ENCODE data around the gene CCDC18. TPM values are rescaled to one million over a fixed set of nuclear protein-coding genes. Genes with fewer than 3 reads are reported as not detected.
"Not testable (repeated sequence)": the region's sequence is repeated elsewhere in the genome, so short reads cannot be mapped to it uniquely, and the experiment has no call there.

CCDC18 gene
- total RNA-seq, 1 donor from 2014 or later, result 24.7 TPM

DNA sequence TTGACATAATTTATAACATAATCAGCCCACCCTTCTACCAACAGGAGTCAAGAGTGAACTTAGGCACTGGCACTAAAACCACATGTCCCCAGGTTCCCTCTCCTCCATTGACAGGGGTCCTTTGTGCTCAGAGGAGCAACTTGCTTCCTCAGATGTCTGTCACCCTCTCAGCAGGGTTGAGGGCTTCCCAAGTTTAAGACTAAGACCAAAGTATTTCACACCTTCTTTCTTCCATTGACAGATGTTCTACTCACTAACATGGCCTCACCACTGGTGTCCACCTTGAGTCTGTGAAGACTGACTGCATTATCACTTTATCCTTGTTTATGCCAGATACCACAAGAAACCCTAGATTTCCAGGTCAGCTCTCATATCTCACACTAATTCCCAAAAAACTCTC, 56.5 kb downstream of the CCDC18 start:
- intact Hi-C loops (cut with micrococcal nuclease), result no loop called here

DNA sequence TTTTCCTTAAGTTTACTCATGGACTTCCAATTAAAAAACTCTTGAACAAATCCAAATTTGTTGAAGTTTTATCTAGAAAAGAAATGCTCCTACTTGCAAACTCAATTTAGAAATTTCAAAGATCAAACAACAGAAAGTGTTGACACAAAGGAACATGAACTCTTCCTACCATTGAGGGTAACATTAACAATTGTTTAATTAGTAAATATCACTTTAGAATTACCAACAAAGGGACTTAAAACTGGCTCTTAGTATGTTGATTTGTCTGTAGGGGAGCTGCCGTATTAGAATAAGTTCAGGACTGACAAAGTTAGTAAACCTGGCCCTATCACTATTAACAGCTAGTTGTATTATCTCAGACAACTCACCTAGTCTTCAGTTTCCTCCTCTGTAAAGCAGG, 57.9 kb downstream of the CCDC18 start:
- intact Hi-C loops (cut with micrococcal nuclease), result no loop called here

GRCh38 chr1:93239863-93240262, 59.3 kb downstream of the CCDC18 start:
- intact Hi-C loops (cut with micrococcal nuclease), result no loop called here

GRCh38 chr1:93243233-93243632, 62.7 kb downstream of the CCDC18 start:
- intact Hi-C loops (cut with micrococcal nuclease), result not testable (repeated sequence)

DNA sequence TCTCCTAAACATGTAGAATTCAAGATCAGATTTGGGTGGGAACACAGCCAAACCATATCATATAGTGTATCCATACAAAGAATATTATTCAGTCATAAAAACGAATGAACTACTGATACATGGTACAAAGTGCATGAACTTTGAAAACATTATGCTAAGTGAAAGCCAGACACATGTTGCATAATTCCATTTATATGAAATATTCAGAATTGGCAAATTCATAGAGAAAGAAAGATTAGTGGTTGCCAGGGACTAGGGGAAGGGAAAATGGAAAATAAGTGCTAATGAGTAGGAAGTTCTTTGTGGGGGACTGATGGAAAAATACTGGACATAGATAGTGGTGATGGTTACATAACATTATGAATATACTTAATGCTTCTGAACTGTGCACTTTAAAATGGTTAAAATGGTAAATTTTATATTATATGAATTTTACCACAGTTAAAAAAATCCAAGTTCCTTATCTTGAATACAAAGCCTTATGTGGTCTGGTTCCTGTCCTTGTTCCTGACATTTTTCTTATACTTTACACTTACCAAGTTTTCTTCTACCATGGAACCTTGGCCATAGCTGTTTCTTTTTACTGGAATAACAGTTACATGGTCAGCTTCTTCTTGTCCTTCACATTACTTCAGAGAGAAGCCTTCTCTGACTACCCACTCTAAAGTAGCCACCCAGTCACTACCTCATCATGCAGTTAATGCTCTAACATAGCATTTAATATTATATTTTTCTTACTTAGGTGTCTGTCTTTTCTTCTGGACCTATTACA, 64.0 kb downstream of the CCDC18 start:
- intact Hi-C loops (cut with micrococcal nuclease), result no loop called here

- intact Hi-C loops (cut with micrococcal nuclease), result no loop called here
Observed at GRCh38 chr1:93251966-93252365, 71.4 kb downstream of the CCDC18 start.

GRCh38 chr1:93252598-93252997, 72.1 kb downstream of the CCDC18 start:
- intact Hi-C loops (cut with micrococcal nuclease), result no loop called here

- intact Hi-C loops (cut with micrococcal nuclease), result no loop called here
Observed at GRCh38 chr1:93253516-93253915, 73.0 kb downstream of the CCDC18 start.

DNA sequence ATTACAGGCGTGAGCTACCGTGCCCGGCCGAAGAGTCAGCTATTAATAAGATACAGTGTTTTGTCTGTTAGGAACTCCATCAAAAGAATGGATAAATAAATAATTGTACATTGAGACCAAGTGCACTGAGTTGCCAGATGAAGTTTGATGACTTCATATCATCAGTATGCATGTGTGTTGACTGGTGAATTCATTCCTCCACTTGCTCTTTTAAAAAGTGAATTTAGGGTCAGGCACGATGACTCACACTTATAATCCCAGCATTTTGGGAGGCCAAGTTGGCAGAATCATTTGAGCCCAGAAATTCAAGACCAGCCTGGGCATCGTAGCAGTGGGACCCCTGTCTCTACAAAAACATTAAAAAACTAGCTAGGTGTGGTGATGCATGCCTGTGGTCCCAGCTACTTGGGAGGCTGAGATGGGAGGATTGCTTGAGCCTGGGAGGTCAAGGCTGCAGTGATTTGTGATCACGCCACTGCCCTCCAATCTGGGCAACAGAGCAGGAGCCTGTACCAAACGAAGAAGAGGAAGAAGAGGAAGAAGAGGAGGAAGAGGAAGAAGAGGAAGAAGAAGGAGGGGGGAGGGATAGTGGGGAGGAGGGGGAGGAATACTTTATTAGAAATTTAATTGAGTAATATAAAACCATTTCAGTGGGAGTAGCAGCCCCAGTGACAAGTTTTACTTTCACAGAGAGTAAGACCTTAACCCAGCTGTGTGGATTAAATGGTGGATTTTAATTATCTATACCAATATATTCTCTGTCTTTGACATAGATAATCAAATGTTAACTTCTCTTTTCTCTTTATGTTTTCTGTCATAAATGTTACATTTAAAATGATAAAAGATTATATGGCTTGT, 74.9 kb downstream of the CCDC18 start:
- intact Hi-C loops (cut with micrococcal nuclease), result no loop called here

DNA sequence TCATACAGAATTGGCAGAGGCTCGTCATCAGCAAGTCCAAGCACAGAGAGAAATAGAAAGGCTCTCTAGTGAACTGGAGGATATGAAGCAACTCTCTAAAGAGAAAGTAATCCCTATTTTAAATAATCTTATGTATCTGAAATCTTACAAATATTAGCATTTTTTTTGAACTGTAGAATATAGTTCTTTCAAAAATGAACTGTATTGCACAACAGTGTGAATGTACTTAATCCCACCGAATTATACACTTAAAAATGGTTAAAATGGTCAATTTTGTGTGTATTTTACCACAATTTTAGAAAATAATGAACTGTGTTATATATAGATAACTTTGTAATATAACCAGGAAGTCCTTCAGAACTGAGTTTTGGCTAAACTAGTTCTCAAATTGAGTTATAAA, 75.9 kb downstream of the CCDC18 start:
- intact Hi-C loops (cut with micrococcal nuclease), result no loop called here

DNA sequence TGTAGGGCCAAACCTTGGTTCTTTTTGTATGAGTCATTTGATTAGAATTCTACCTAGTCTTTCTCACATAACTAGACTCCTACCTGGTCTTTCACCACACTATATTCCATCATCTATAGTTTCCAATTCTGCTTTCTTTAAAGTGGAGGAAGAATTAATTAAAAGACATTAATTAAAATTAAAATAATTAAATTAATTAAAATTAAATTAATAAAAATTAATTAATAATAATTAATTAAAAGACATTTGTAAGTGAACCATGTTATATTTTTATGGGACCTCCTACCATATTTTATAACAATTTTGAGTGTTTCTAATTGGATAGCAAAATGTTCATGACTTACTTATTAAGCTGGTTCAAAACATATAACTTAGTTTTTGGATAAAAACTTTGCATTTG, 77.4 kb downstream of the CCDC18 start:
- intact Hi-C loops (cut with micrococcal nuclease), result no loop called here

- intact Hi-C loops (cut with micrococcal nuclease), result not testable (repeated sequence)
Observed at GRCh38 chr1:93260726-93261125, 80.2 kb downstream of the CCDC18 start.

GRCh38 chr1:93262645-93263044, 82.1 kb downstream of the CCDC18 start:
- intact Hi-C loops (cut with micrococcal nuclease), result no loop called here

- intact Hi-C loops (cut with micrococcal nuclease), result not testable (repeated sequence)
Observed at GRCh38 chr1:93268888-93269287, 88.4 kb downstream of the CCDC18 start.

DNA sequence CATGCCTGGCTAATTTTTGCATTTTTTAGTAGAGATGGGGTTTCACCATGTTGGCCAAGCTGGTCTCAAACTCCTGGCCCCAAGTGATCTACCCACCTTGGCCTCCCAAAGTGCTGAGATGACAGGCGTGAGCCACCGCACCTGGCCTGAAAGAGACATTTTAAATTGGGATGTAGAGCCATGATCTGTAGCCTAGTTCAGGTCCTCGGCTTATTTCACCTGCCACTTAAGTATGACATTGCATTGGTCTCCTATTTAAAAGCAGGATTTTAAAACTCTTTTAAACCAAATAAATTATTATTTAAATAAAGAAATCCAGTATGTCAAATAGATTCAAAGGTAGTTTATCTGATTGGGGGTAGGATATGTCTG, 94.7 kb downstream of the CCDC18 start:
- intact Hi-C loops (cut with micrococcal nuclease), result not testable (repeated sequence)

- intact Hi-C loops (cut with micrococcal nuclease), result no loop called here
Observed at GRCh38 chr1:93275634-93276295, 95.2 kb downstream of the CCDC18 start.

DNA sequence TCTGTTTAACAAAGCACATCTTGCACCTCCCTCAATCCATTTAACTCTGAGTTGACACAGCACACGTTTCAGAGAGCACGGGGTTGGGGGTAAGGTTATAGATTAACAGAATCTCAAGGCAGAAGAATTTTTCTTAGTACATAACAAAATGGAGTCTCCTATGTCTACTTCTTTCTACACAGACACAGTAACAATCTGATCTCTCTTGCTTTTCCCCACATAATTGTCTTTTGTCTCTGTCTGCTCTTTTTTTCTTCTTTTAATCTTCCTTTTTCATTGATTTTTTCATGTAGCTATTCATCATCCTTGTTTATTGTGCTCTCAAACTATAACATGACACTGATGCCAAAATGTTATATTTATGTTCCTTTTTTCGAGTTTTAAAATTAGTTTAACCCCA, 97.0 kb downstream of the CCDC18 start:
- intact Hi-C loops (cut with micrococcal nuclease), result not testable (repeated sequence)

GRCh38 chr1:93283496-93283895, 103.0 kb downstream of the CCDC18 start:
- intact Hi-C loops (cut with micrococcal nuclease), result no loop called here

DNA sequence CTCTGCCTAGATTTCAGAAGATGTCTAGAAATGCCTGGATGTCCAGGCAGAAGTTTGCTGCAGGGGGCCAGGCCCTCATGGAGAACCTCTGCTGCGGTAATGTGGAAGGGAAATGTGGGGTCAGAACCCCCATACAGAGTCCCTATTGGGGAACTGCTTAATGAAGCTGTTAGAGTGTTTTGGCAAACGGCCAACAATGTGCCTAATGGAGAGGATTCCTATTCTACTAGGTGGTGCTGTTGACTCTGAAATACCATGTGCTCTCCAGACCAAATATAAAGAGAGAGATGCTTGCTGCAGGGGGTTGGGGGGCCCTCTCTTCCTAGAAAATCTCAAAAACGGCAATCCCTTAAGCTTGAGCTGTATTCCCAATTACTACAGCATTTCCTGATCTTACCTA, 108.0 kb downstream of the CCDC18 start:
- intact Hi-C loops (cut with micrococcal nuclease), result no loop called here

- intact Hi-C loops (cut with micrococcal nuclease), result no loop called here
Observed at GRCh38 chr1:93296555-93297154, 116.1 kb downstream of the CCDC18 start.

DNA sequence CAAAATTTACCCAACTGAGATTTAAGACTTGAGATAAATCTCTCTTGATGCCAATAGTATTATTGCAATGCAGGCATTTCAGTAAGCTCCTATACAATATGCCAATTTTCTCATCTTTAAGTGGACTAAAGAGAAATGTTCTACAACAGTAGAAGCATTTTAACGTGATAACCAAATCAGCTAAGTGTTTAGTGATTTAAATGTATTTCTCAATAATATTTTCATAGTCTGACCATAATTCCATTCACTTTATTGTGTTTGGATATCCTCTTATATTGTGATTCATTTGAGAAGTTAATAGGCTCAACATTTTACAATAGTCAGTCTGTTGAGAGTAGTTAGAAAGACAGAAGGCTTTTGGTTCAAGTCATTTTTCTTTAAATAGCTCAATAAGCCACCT, 120.6 kb downstream of the CCDC18 start:
- intact Hi-C loops (cut with micrococcal nuclease), result loop anchor here (5.0 kb wide), 4 partner anchors 146 to 546 kb away; partner anchors contain the start of gene FNBP1L

DNA sequence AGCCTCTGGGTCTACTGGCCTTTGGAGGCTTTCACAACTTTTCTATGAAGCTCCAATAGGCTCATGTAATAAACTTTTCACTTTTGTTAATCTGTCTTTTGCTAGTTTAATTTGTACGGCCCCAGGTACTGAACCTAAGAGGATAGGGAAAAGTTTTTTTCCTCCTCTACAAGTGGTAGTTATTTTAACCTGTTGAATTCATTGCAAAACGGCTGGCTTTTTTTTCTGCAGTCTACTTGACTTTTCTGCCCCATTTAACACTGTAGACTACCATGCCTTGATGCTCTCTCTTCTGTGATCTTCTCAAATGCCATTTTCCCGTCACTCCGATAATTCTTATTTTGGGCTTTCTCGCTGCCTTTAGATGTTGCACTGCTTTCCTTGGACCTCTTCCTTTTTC, 121.6 kb downstream of the CCDC18 start:
- intact Hi-C loops (cut with micrococcal nuclease), result loop anchor here (5.0 kb wide), 4 partner anchors 145 to 545 kb away; partner anchors contain the start of gene FNBP1L

All from T-helper 2 cell treated with Interferon-gamma antibody and Interleukin-4, amounts not matched to agents 100 ng/mL and 5 ng/mL, for 36 hours (primary cell).